ENCODE results near the gene ZBTB4. TPM values are rescaled to one million over a fixed set of nuclear protein-coding genes. Genes with fewer than 3 reads are reported as not detected.

ZBTB4 gene
- total and polyA plus RNA-seq, 2 experiments from 2014 or later: 17.9 to 40.4 TPM

DNA sequence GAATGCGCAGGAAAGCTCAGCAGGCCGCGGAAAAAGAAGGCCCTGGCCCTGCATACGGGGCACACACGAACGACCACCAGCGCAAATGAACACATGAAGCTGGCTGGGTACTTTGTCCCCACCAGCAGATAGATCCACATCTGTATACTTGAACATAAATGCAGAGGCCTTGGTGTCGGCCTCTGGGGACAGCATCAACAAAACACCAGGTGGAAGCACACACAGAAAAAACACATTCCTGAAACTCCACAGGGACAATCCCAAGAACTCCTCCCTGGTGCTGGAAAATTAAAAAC is 606 bp upstream of the ZBTB4 start:
- peak overlapping the region; percentile 69 for H3K4me3 ChIP-seq
- no peak for DNase-seq (ENCODE audit: low read depth in 1 of 2, low spot score in 1 of 2)
- H3K27me3 ChIP-seq: no peaks in the 10 kb centered on the region
- no peaks in the 10 kb centered on the region for H3K9me3 ChIP-seq (ENCODE audit: low read depth)
- peaks cover 37% of the 10 kb centered on the region for H3K4me1 ChIP-seq (ENCODE audit: low read depth)
- TF ChIP-seq, protein P1, sequence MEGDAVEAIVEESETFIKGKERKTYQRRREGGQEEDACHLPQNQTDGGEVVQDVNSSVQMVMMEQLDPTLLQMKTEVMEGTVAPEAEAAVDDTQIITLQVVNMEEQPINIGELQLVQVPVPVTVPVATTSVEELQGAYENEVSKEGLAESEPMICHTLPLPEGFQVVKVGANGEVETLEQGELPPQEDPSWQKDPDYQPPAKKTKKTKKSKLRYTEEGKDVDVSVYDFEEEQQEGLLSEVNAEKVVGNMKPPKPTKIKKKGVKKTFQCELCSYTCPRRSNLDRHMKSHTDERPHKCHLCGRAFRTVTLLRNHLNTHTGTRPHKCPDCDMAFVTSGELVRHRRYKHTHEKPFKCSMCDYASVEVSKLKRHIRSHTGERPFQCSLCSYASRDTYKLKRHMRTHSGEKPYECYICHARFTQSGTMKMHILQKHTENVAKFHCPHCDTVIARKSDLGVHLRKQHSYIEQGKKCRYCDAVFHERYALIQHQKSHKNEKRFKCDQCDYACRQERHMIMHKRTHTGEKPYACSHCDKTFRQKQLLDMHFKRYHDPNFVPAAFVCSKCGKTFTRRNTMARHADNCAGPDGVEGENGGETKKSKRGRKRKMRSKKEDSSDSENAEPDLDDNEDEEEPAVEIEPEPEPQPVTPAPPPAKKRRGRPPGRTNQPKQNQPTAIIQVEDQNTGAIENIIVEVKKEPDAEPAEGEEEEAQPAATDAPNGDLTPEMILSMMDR (IDR thresholded peaks at IDR 0.05; ENCODE audit: low read depth, low read length): no peak
- no peaks in the 10 kb centered on the region for H3K36me3 ChIP-seq
- H3K27ac ChIP-seq: peak overlapping the region; percentile 95

DNA sequence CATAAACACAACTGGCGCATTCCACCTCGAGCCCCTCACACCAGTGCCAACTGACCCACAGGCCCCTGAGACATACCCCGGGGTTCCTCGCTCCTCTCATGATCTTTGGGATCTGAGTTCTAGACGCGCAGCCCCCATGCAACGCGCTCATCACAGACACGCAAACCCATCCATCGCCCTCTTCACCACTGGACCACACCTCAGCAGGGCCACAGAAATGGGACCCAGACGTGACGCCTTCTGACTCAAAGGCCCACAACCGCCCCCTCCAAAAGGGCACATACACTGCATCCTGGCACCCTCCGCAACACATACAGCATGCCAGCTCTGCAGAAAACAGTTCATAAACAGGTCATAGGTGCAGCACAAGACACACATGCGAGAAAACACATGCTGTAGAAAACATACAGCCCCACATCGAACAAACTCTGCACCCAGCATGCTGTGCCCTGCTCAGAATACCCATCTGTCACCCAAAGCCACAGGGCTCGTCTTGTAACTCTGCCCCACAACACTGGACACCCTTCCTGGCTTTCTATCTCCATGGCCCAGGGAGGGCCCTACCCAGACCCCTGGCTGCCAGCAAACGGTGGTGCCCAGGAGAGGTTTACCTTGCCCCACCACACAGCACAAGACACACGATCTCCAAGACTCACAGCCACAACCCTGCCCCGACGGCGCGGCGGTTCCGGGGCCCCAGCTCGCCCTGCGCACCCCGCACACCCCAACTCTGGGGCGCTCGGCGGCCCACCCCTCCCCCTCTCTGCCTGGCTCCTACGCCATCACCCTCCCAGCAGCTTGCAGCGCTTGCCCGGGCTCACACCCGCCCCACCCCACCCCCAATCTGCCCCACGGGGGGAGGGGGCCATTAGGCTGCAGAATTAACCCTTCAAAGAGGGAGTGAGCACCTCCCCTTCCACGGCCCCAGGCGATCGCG is 887 bp downstream of the ZBTB4 start:
- Histone ChIP-seq H3K4me1 (ENCODE audit: low read depth) (peaks cover 37% of the 10 kb centered on the region), H3K27ac (peak overlapping the region; percentile 95), H3K36me3 (no peaks in the 10 kb centered on the region), H3K9me3 (ENCODE audit: low read depth) (no peaks in the 10 kb centered on the region), H3K27me3 (no peaks in the 10 kb centered on the region), H3K4me3 (peak overlapping the region; percentile 69)
- TF ChIP-seq, protein P1 (IDR thresholded peaks at IDR 0.05; ENCODE audit: low read depth, low read length): no peak
- DNase-seq (ENCODE audit: low read depth in 1 of 2, low spot score in 1 of 2): peak; percentile 33 to 43

DNA sequence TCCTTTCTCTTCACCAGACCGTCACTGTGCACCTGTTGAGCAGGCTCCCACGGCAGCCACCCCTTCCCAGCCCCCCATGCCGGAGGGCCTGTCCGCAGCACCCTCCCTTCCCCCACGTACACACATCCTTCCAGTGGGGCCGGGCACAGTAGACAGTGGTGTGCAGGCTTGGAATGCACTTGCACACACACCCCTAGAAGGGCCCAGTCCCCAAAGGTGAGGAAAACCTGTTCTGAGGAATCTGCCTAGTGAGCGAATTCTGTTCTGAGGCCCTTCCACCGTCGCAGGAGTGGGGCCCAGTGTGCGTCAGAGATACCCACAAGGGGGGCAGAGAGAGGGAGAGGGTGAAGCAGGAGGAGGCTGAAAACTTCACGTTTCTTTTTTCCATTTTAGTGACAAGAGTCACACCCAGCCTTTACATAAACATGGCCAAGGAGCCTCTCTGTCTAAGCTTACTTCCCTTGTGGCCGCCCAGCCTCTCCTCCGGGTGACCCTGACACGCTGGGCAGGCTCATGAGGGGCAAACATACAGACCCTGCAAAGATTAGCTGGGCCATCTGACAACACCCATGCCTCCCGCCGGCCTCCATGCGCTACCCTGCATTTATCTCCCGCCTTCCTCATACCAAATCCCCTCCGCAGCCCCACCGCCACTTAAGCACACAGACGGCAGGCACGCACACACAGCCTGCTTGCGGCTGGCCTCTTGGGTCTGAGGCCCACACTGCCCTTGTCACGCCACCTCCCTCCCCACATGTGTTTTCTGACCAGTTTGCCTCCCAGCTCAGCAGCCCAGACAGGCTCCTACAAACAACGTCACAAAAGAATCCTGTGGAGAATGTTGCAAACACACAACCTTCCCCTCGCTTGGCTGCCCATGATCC is 1.8 kb downstream of the ZBTB4 start:
- Histone ChIP-seq H3K4me3 (peak overlapping the region; percentile 69), H3K27me3 (no peaks in the 10 kb centered on the region), H3K27ac (peak overlapping the region; percentile 95), H3K36me3 (no peaks in the 10 kb centered on the region), H3K4me1 (ENCODE audit: low read depth) (peaks cover 33% of the 10 kb centered on the region), H3K9me3 (ENCODE audit: low read depth) (no peaks in the 10 kb centered on the region)
- DNase-seq (ENCODE audit: low read depth in 1 of 2, low spot score in 1 of 2): peak; percentile 70 to 84
- TF ChIP-seq, protein P1 (IDR thresholded peaks at IDR 0.05; ENCODE audit: low read depth, low read length): no peak

DNA sequence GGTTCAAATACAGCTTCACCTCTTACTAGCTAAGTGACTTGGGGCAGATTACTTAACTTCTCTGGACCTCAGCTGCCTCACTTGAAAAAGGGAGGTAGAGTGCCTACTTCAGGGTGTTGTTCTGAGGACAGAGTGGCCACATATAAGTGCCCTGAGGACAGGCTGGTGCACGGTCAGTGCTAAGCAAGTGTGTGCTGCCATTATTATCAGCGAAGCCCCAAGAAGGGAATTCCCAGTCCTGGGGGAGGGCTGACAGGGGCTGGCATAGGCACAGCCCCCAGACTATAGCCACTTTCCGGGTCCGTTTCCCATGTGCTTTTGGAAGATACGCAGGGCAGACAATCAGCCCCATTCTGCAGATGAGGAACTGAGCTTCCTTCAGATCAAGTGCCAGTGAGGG is 2.5 kb downstream of the ZBTB4 start:
- H3K4me3 ChIP-seq: no peak overlapping the region
- TF ChIP-seq, protein P1 (IDR thresholded peaks at IDR 0.05; ENCODE audit: low read depth, low read length): no peak
- peaks cover 33% of the 10 kb centered on the region for H3K4me1 ChIP-seq (ENCODE audit: low read depth)
- H3K27me3 ChIP-seq: no peaks in the 10 kb centered on the region
- H3K9me3 ChIP-seq (ENCODE audit: low read depth): no peaks in the 10 kb centered on the region
- peak overlapping the region; percentile 95 for H3K27ac ChIP-seq
- H3K36me3 ChIP-seq: no peaks in the 10 kb centered on the region
- DNase-seq (ENCODE audit: low read depth in 1 of 2, low spot score in 1 of 2): no peak

- Histone ChIP-seq H3K36me3 (no peaks in the 10 kb centered on the region), H3K27me3 (no peaks in the 10 kb centered on the region), H3K4me3 (no peak overlapping the region), H3K9me3 (ENCODE audit: low read depth) (no peaks in the 10 kb centered on the region), H3K27ac (peak overlapping the region; percentile 95), H3K4me1 (ENCODE audit: low read depth) (peaks cover 33% of the 10 kb centered on the region)
- TF ChIP-seq, protein P1 (IDR thresholded peaks at IDR 0.05; ENCODE audit: low read depth, low read length): no peak
- no peak for DNase-seq (ENCODE audit: low read depth in 1 of 2, low spot score in 1 of 2)
These were observed 2.9 kb downstream of the ZBTB4 start for GRCh38 chr17:7476494-7476893.

Data from cardiac muscle cell (in vitro differentiated cells and primary cell).